Gastroesophageal sphincter (tissue), 3 donors: ENCODE measurements around the gene AKAP13.

Experiments used
- CTCF ChIP-seq, 4 experiments: fragments of 200-600 bp in 2 of 4; fragments of 450-650 bp in 2 of 4; sonication (generic) in 1 of 4; IDR thresholded peaks; one replicate each; pipeline ENCODE4 v1.5.1; 2017 to 2019; ENCODE audit warnings: antibody characterized with exemption in 4 of 4, mild to moderate bottlenecking in 2 of 4, moderate library complexity in 2 of 4
- POLR2A ChIP-seq, 2 donors: fragments of 450-650 bp; IDR thresholded peaks; one replicate each; pipeline ENCODE4 v1.6.1; 2017; ENCODE audit warnings: antibody characterized with exemption in 2 of 2, mild to moderate bottlenecking in 2 of 2, moderate library complexity in 1 of 2

- no peak for TF ChIP-seq CTCF (IDR thresholded peaks at IDR 0.05)
- TF ChIP-seq POLR2A (IDR thresholded peaks at IDR 0.05) = no peak
These were observed 204.5 kb downstream of the AKAP13 start for GRCh38 chr15:85584872-85585271.
